Spleen (tissue), 7 donors: ENCODE results near the gene BCL10.

Experiments
- CTCF ChIP-seq, 11 experiments: fragments of 200-600 bp in 7 of 11; fragments of 450-650 bp in 4 of 11; sonication (generic) in 4 of 11; IDR thresholded peaks in 8 of 11; conservative IDR thresholded peaks in 3 of 11; 1 replicate in 7 of 11; 2 replicates in 4 of 11; pipeline versions ENCODE4 v1.4.0 to v1.8.0; 2016 to 2021; ENCODE audit warnings: antibody characterized with exemption in 11 of 11, inconsistent platforms in 4 of 11, mild to moderate bottlenecking in 1 of 11
- POLR2A ChIP-seq, 3 donors: fragments of 450-650 bp; IDR thresholded peaks; one replicate each; pipeline ENCODE4 v1.5.1; 2017; ENCODE audit warnings: antibody characterized with exemption in 3 of 3, mild to moderate bottlenecking in 1 of 3
- POLR2AphosphoS5 ChIP-seq, 3 donors: sonication (generic); formaldehyde crosslinking; IDR thresholded peaks; one replicate each; pipeline ENCODE4 v1.5.1; 2017; ENCODE audit warnings: antibody characterized with exemption in 3 of 3
- donor health status: DM: no; HTN: no; CAD: no; lungs with moderate emphysema.
- donor health status: DM: no; HTN: no; CAD: no.
- donor health status: DM: no; HTN: no; CAD: no.

GRCh38 chr1:85307987-85308832, 31.8 kb upstream of the BCL10 start:
- TF ChIP-seq CTCF (IDR thresholded peaks at IDR 0.05 in 8 of 11, conservative IDR thresholded peaks at IDR 0.05 in 3 of 11) (peak; percentile 75 to 94 (median 89)), POLR2A (IDR thresholded peaks at IDR 0.05) (no peak), POLR2AphosphoS5 (IDR thresholded peaks at IDR 0.05) (peak; percentile 47 to 58 (median 57))
